Measurements from ENCODE around the gene RSPO3.

GRCh38 chr6:127192911-127193541, 74.6 kb downstream of the RSPO3 start:
- no peak for TF ChIP-seq CTCF (IDR thresholded peaks at IDR 0.05)
- TF ChIP-seq POLR2A (IDR thresholded peaks at IDR 0.05): no peak
